Stimulated activated CD4-positive, alpha-beta T cell treated with anti-CD3 and anti-CD28 coated beads, Interleukin-1b, Interleukin-23, amount 100 ng/mL, for 4 hours (primary cell): ENCODE results near the gene DNAJB12.
"Not testable (repeated sequence)": the region's sequence is repeated elsewhere in the genome, so short reads cannot be mapped to it uniquely, and the experiment has no call there.

ENCODE experiments used
- DNase-seq, 2 donors: peaks; one replicate each; pipeline ENCODE4 v3.0.0-alpha.2; 2020; ENCODE audit warnings: low read depth in 2 of 2

Gene DNAJB12

DNA sequence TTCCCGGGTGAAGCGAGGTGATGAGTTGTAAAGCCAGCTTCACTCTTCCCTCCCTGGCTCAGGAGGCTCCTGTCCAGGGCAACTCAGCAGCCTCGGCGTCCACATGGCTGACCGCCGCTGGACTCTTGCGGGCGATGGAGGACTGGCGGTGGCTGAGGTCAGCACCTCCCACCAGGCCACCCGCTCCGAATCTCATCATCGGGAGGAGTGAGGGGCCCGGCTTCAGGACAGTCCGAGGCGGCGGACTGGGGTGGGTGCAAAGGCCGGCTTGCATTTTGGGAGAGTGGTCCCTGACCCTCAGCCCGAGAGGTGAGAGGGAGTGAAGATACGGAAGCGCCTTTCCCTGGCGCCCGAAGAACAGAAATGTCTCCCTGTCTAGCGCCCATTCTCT lies 759 bp downstream of the DNAJB12 start:
- DNase-seq = no peak

DNA sequence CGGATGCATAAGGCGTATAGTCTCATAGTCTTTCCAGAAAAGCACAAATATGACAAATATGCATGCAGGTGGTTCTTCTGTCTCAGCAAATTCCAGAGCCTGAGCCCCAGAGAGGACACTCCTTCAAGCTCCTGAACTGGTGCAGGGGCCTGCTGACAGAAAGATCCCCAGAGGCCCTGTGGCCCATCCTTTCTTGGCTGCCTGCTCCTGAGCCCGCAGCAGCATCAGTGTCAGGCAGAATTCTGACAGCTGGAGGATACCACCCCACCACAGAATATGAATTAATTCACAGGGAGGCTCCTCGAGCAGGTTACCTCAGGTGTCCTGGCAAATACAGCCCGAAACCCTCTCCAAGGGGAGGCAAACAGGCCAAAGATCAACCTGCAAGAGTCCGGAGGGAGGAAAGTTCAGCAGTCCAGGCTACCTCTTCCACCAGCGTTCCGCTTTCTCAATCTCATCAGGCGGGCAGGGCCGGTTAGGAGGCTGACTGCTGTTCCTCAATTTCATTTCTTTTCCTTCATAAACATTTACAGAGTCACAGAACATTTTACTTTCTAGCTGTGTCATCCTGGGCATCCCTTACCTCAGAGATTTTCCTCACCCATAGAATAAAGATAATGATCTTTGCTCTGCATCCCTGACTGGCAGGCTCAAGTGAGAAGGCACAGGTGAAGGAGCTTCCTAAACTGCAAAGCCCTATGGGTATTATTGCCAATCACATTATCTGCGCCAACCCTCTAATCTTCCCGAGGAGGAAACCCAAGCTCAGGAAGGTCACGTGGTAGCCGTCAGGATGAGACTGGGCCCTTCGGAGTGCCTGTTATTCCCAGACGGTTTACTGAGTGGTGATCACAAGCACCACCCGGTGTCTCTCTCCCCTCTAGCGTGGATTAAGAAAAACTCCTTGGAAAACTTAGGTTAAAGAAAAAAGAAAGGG lies 1.4 kb downstream of the DNAJB12 start:
- DNase-seq = no peak

- no peak for DNase-seq
Observed at GRCh38 chr10:72351479-72351878, 3.2 kb downstream of the DNAJB12 start.

GRCh38 chr10:72349438-72349837 lies 5.3 kb downstream of the DNAJB12 start:
- DNase-seq = no peak

DNA sequence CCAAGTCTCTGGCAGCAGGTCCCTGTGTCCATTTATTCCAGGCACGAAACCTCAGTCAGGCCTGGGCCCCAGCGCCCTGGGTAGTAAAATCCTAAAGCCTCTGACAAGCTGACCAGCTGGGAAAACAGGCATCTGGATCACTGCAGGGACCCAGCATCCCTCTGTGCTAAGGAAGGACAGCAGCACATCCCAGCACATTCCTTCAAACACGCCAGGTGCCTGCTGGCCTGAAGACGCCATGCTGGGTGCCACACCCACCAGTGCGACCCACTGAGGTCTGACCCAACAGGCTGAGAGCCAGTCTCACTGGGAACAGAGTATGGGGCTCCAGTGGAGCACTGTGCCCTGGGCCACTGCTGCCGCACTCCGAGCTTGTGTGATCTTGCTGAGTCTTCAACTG lies 6.4 kb downstream of the DNAJB12 start:
- DNase-seq = no peak

DNA sequence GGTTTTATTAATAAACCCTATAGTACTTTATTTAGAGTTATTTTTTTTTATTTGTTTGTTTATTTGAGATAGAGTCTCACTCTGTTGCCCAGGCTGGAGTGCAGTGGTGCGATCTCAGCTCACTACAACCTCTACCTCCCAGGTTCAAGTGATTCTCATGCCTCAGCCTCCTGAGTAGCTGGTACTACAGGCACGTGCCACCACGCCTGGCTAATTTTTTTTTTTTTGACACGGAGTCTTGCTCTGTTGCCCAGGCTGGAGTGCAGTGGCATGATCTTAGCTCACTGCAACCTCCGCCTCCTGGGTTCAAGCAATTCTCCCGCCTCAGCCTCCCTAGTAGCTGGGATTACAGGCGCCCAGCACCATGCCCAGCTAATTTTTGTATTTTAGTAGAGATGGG lies 8.6 kb downstream of the DNAJB12 start:
- DNase-seq = not testable (repeated sequence)

DNA sequence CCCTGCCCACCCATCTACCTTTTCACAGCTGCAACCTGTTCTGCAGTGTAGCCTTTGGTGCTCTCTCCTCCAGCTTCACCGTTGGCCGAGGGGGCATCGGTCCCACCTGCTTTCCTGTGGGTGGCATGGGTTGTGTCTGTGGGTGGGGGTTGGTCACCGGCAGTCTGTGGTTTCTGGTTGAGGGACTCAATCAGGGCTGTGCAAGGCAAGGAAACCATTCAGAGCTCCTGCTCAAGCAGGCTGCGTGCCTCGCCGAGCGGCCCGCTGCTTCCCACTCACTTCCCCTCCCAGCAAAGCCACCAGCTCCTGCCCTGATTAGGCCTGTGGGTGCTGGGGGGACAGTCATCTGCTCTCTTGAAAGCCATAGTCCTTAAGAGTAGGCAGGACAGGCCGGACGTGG lies 9.8 kb downstream of the DNAJB12 start:
- DNase-seq = no peak

GRCh38 chr10:72342911-72343310 lies 11.8 kb downstream of the DNAJB12 start:
- no peak for DNase-seq

GRCh38 chr10:72340510-72341261 lies 14.0 kb downstream of the DNAJB12 start:
- peak; percentile 71 to 77 for DNase-seq

DNA sequence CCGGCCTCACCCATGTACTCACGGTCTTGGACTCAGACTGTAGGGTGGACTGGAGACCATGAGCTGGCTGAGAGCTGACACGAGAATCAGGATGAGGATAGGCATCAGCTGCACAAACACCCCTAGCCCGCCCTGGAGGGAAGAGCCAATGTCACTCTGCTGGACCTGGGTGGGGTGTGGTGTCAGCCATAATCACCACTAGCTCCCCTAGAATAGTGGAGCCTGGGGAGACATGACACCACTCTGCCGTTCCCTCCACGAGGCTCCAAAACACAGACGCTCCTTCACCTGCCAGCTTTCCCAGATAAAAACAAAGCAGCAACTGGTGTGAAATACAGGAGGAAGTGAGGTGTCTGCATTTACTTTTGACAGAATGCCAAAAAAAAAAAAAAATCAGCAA lies 16.5 kb downstream of the DNAJB12 start:
- DNase-seq = no peak

DNA sequence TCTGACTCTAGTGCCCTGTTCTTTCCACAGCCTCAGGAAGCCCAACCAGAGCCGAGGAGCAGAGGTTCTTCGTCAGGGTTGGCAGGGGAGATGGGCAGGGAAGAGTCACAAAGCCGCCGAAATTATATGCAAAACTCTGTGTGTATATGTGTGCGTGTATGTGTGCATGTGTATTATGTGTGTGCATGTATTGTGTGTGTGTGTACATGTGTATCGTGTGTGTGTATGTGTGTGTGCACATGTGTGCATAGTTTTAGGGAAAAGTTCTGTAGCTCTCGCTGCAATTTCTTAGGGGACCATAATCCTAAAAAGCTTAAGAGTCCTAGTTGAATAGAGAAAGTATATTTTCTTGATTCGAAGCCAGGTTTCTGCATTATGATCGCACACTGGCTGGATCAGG lies 17.0 kb downstream of the DNAJB12 start:
- no peak for DNase-seq

DNA sequence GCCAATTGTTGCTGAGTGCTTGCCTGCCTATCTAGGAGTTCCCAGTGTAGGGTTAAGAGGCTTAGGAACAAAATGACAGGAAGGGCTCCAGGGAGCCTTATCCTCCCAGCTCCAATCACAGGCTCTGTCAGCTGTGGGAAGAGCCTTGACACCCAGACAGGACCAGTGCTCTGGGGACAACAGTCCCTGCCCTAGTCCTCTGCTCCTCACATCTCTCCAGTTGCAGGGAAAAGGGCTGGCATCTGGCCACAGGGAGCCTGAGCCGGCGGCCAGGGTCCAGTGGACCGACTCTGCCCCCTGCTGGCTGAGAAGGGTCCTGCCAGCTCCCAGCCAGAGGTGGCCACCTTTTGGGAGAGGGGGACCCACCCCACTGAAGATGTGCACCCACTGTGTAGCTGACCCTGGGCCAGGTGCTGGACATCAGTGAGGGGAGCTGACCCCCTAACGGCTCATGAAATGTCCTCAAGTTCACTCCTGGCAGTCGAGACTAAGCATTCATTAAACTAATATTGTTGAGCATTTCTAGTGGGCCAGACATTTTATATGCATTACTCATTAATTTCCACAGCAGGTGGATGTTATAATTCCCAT lies 17.6 kb downstream of the DNAJB12 start:
- DNase-seq = peak; percentile 58 to 65

- no peak for DNase-seq
Observed at GRCh38 chr10:72336259-72337038, 18.3 kb downstream of the DNAJB12 start.

DNA sequence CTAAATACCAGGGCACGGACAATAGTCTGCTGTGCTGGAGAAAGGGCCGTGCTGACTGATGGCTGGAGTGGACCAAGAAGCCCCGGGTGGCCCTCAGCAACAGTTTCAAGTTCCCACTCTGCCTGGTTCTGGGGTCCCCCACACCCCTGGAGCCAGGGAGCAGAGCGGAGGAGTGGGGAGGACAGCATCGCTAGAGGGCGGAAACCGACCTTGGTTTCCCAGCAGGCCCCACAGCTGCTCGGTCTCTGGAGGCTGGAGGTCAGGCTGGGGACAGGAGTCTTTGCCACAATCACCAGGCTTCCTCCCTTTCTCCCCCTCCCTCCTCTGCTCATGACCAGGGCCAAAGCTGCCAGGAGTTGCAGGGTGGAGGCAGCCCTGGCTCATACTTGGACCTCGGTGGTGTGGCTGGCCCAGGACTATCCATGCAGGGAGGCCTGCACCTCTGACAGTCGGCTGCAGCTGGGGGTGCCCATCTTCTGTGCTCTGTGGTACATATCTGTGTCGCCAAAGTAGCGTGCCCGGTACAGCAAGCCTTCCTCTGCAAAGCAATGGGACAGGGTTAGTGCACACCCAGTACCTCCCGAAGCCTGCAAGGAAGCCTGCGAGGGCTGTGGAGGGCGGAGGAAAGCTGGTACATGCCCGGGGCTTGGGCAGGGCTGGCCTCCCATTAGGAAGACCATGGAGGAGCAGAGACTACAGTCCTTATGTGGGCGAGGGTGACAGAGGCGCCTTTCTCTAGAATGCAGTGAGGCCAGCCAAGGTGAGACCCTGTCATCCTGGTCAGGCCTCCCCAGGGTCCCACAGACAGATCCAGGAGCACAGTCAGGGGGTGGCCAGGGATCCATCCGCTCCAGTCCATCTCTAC lies 19.1 kb downstream of the DNAJB12 start:
- DNase-seq = no peak

GRCh38 chr10:72334825-72335393 lies 19.8 kb downstream of the DNAJB12 start:
- DNase-seq = peak in 1 of 2 donors; percentile 41

DNA sequence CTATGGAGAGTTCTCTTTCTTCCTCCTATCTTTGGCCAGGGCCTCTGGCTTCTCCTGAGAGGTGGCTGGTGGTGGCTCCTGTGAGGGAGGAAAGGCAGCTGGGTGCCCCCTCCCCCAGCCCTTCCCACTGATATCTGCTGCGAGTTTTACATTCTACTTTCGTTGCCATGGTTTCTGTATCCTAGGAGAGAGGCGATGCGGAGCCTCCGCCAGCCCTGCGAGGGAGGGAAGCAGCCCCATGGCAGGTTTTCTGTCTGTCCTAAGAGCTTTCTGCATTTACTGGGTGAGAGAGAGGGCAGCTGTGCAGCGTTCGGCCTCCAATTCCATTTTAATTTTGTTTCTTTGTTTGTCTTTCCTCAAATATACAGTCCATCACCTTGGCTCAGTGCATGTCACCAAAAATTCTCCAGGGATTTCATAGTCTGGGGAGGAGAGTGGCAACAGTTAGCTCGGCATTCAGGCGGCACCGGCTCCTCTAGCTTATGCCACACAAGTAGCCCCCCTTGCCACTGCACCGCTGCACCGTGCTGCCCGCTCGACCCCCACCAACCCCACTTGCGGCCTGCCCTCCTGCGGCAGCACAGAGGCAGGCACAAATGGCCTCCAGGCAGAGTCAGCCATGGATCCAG lies 20.4 kb downstream of the DNAJB12 start:
- DNase-seq = no peak

- DNase-seq = no peak
Observed at GRCh38 chr10:72333112-72334015, 21.4 kb downstream of the DNAJB12 start.

GRCh38 chr10:72332423-72333111 lies 22.2 kb downstream of the DNAJB12 start:
- DNase-seq = no peak
